Stimulated activated CD4-positive, alpha-beta T cell treated with anti-CD3 and anti-CD28 coated beads, Interleukin-2, amount 100 ng/mL, for 4 hours (primary cell): ENCODE results near the gene PCDHGA1.
A peak's percentile ranks its signal among the peaks of the same experiment; 100 is the strongest.
"Not testable (repeated sequence)": the region's sequence is repeated elsewhere in the genome, so short reads cannot be mapped to it uniquely, and the experiment has no call there.

Experiments
- DNase-seq: peaks from one replicate; pipeline ENCODE4 v3.0.0-alpha.2; 2020; ENCODE audit warnings: low read depth

Gene PCDHGA1

GRCh38 chr5:141330299-141331080 lies at the start of gene PCDHGA1:
TSS of gene PCDHGA1 (plus strand) at chr5:141330514.
- DNase-seq: no peak

GRCh38 chr5:141298376-141298775 lies 31.9 kb upstream of the PCDHGA1 start:
- DNase-seq: no peak

GRCh38 chr5:141303756-141304155 lies 26.6 kb upstream of the PCDHGA1 start, which contains the start of gene SLC25A2:
TSS of gene SLC25A2 (minus strand) at chr5:141304049. CDS start at chr5:141303865, 184 bp downstream.
- no peak for DNase-seq

- no peak for DNase-seq
These were observed 23.7 kb upstream of the PCDHGA1 start for GRCh38 chr5:141306630-141307029.

GRCh38 chr5:141313711-141314110 lies 16.6 kb upstream of the PCDHGA1 start:
- DNase-seq: no peak

GRCh38 chr5:141316963-141317362 lies 13.4 kb upstream of the PCDHGA1 start:
- not testable (repeated sequence) for DNase-seq

GRCh38 chr5:141319202-141319601 lies 11.1 kb upstream of the PCDHGA1 start:
- no peak for DNase-seq

GRCh38 chr5:141319699-141320098 lies 10.6 kb upstream of the PCDHGA1 start:
- DNase-seq: no peak

- DNase-seq: peak; percentile 88
These were observed 9.8 kb upstream of the PCDHGA1 start, which contains the start of gene TAF7 for GRCh38 chr5:141320225-141321169. TSS of gene TAF7 (minus strand) at chr5:141320784. CDS start at chr5:141320044, 740 bp downstream.

- no peak for DNase-seq
These were observed 8.1 kb upstream of the PCDHGA1 start for GRCh38 chr5:141322261-141322660.

- DNase-seq: peak; percentile 52
These were observed 4.0 kb upstream of the PCDHGA1 start for GRCh38 chr5:141326088-141326854.

- DNase-seq: no peak
These were observed 2.1 kb upstream of the PCDHGA1 start for GRCh38 chr5:141328231-141328630.

- not testable (repeated sequence) for DNase-seq
These were observed 2.3 kb downstream of the PCDHGA1 start for GRCh38 chr5:141332571-141332970.

- DNase-seq: no peak
These were observed 8.4 kb downstream of the PCDHGA1 start, which contains the start of gene PCDHGA2 for GRCh38 chr5:141338538-141339306. TSS of gene PCDHGA2 (plus strand) at chr5:141338760.

GRCh38 chr5:141340781-141341354 lies 10.6 kb downstream of the PCDHGA1 start:
- DNase-seq: not testable (repeated sequence)

- no peak for DNase-seq
These were observed 12.5 kb downstream of the PCDHGA1 start for GRCh38 chr5:141342773-141343172.

- DNase-seq: no peak
These were observed 13.1 kb downstream of the PCDHGA1 start, which contains the start of gene PCDHGA3 for GRCh38 chr5:141343242-141343952. TSS of gene PCDHGA3 (plus strand) at chr5:141343829. CDS start at chr5:141344034, 205 bp downstream.

GRCh38 chr5:141343953-141344463 lies 13.7 kb downstream of the PCDHGA1 start:
- no peak for DNase-seq

GRCh38 chr5:141345327-141345726 lies 15.0 kb downstream of the PCDHGA1 start:
- DNase-seq: no peak

GRCh38 chr5:141346017-141346416 lies 15.7 kb downstream of the PCDHGA1 start:
- not testable (repeated sequence) for DNase-seq
